NCI-H460 (cell line): ENCODE results near the gene WASF3. TPM values are rescaled to one million over a fixed set of nuclear protein-coding genes. Genes with fewer than 3 reads are reported as not detected.
"Not testable (repeated sequence)": the region's sequence is repeated elsewhere in the genome, so short reads cannot be mapped to it uniquely, and the experiment has no call there.

Experiments
- DNase-seq: peaks from one replicate; pipeline ENCODE4 v3.0.0-alpha.2; 2016; ENCODE audit warnings: low read depth; ENCODE audit errors: extremely low read depth
- total RNA-seq: library from RNA; depleted of rRNA; stranded (reverse); fragments of >200 nt; shearing (Covaris generic); gene quantifications from 2 replicates; pipeline ENCODE4 v1.2.3, GENCODE V29; 2014

Gene WASF3
- total RNA-seq, 1 experiment from 2014 or later = 5.8 TPM

GRCh38 chr13:26623125-26623524 is 65.6 kb downstream of the WASF3 start:
- DNase-seq = no peak

GRCh38 chr13:26624572-26624971 is 67.1 kb downstream of the WASF3 start:
- no peak for DNase-seq

- no peak for DNase-seq
Observed at GRCh38 chr13:26626271-26626670, 68.8 kb downstream of the WASF3 start.

- DNase-seq = no peak
Observed at GRCh38 chr13:26628706-26629105, 71.2 kb downstream of the WASF3 start.

DNA sequence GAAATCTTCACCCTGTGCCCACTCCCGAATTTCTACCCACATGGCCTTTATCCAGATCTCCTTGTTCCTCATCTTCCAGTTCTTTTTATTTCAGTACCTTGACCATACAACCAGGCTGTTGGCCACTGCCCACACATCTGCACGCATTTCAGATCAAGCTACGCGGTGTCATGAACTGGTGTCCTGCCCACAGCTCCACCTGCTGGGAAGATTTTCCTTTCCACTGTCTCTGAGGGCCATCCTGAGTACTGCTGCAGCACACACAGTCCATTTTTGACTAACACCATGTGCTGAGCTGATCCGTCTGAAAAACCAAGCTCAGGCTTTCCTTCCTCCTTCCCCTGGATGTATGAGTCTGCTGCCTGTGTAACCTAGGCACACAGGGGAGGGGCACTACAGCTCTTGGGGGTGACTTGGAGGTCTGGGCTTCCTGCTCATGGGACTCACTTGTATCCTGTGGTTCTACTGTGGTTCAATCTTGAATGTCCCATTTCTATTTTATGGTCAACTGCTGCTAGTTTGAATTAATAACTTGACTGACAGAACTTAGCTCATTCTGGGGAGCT is 71.9 kb downstream of the WASF3 start:
- DNase-seq = no peak

- not testable (repeated sequence) for DNase-seq
Observed at GRCh38 chr13:26635634-26636033, 78.2 kb downstream of the WASF3 start.

GRCh38 chr13:26636073-26636472 is 78.6 kb downstream of the WASF3 start:
- DNase-seq = not testable (repeated sequence)

DNA sequence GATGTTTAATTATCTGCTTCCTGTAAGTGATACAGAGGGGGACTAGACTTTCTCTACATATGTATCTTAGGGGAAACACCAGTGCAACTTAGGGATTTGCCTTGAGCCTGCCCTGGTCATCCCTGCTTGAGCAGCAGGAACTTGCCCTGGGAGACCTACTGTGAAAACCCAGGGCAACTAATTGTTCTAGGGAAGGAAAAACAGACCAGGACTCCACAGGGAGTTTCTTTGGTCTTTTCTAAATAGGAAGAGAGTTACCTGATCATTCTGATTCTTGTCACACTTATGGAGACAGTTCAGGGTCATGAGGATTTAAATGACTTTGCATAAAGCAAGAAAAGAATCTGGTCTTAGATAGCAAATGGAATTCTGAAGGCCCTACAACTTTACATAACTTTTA is 89.1 kb downstream of the WASF3 start:
- no peak for DNase-seq

DNA sequence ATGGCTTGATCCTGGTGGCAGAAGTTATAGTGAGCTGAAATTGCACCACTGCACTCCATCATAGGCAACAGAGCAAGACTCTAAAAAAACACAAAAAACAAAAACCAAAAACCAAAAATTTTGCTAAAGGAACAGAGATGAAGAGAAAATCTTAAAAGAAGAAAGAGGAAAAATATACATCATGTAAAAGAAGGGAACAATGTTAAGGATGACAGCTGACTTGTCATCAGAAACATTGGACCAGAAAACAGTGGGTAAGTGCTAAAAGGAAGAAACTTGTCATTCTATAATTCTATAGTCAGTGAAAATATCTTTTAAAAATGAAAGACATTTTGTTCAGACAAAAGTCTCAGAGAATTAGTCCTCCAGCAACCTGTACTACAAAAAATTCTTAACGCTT is 93.8 kb downstream of the WASF3 start:
- no peak for DNase-seq

- DNase-seq = no peak
Observed at GRCh38 chr13:26653310-26653709, 95.8 kb downstream of the WASF3 start.

DNA sequence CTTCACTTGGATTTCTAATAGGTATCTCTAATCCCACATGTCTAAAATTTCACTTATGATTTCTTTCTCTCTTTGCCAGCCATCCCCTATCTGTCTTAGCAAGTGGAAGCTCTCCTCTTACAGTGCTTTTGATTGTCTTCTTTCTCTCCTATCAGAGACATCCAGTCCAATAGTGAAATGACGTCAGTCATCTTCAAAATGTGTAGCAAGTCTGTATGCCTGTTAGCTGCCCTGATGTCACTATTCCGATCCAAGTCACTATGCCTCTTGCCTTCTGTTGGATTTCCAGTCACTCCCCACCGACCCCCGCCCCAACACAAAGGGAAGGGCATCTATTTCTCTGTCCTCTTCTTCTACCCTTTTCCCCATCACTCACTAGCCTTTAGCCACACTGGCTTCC is 96.4 kb downstream of the WASF3 start:
- no peak for DNase-seq

DNA sequence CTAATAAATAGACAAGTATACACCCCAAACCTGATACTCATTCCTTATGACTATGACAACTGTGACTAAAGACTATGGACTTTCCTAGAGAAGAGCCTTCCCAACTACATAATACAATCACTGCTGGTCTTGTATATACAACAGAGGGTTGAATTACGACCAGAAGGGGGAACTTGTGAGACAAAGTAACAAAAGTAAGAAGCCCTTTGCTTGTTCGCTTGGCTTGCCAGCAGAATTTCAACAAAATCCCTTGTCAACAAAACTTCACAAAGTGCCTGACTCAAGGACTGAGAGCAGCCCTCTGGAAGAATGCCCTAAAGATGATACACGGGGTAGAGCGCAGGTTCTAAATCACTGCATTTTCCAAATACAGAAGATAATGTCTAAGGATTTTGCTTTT is 99.4 kb downstream of the WASF3 start:
- no peak for DNase-seq

- DNase-seq = no peak
Observed at GRCh38 chr13:26658448-26659385, 101.2 kb downstream of the WASF3 start.

DNA sequence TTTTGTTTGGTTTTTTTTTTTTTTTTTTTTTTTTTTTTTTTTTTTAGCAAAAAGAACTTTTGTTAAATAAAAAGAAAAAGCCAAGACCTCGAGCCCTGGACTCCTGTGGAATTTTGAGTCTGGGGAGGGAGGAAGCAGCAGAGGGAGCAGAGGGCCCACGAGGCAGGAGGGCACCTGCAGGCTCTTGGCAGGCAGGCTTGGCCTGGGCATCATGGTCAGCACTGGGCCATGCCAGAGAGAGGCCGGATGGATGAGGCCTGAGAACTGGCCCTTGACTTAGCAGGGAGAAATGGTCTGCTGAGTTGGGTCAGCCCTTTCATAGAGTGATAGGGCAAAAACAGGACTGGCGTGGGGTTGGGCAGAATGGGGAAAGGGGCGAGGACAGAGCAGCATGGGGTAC is 102.7 kb downstream of the WASF3 start:
- DNase-seq = no peak

DNA sequence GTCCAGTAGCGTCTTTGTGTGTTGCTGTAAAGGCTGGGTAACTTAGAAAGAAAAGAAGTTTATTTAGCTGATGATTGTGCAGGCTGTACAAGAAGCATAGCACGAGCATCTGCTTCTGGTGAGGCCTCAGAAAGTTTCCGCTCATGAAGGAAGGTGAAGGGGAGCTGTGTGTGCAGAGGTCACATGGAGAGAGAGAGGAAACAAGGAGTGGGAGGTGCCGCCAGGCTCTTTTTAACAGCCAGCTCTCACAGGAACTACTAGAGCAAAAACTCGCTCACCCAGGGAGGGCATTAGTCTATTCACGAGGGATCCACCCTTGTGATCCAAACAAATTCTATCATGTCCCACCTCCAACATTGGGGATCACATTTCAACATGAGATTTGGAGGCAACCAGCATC is 103.3 kb downstream of the WASF3 start:
- DNase-seq = no peak

- DNase-seq = no peak
Observed at GRCh38 chr13:26663791-26664190, 106.3 kb downstream of the WASF3 start.

DNA sequence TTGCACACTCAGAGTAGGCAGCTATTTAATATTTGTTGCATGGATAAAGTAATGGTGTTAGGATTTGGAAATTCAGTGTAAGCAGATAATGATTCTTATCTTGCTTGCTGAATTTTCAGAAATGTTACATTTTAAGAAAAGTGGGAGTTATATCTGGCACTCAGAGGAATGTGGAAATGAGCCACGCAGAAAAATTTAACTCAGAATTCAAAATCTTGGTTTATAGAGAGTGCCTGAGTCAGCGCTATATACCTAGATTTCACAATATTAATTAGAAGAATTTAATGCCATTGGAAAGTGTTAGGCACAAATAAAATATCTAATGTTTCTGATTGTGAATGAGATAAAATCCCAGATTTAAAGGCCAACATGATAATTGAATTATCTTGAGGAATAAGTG is 106.8 kb downstream of the WASF3 start:
- no peak for DNase-seq

GRCh38 chr13:26664876-26665275 is 107.4 kb downstream of the WASF3 start:
- DNase-seq = no peak

GRCh38 chr13:26668357-26669146 is 111.1 kb downstream of the WASF3 start:
- DNase-seq = no peak

DNA sequence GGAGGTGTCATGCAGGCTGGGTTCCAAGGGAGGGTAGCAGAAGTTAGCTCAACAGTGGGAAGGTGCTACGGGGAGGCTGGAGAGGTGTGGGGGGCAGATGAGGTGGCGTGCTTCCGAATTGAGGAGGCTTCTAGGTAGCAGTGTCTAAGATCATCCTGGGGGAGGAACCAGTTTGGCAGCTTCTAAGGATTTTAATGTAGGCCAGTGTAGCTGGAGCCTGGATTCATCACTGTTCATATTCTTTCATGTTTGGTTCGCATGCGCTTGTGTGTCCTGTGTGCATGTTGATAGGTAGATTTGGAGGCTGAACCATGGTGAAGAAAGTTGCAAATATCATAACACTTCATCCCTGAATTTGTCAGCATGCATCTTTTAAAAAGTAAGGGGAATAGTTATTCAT is 116.4 kb downstream of the WASF3 start:
- DNase-seq = no peak

GRCh38 chr13:26677156-26677555 is 119.7 kb downstream of the WASF3 start:
- DNase-seq = no peak
